ENCODE measurements around the gene TCN1.
"Not testable (repeated sequence)": the region's sequence is repeated elsewhere in the genome, so short reads cannot be mapped to it uniquely, and the experiment has no call there.

TCN1 gene, protein sequence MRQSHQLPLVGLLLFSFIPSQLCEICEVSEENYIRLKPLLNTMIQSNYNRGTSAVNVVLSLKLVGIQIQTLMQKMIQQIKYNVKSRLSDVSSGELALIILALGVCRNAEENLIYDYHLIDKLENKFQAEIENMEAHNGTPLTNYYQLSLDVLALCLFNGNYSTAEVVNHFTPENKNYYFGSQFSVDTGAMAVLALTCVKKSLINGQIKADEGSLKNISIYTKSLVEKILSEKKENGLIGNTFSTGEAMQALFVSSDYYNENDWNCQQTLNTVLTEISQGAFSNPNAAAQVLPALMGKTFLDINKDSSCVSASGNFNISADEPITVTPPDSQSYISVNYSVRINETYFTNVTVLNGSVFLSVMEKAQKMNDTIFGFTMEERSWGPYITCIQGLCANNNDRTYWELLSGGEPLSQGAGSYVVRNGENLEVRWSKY

DNA sequence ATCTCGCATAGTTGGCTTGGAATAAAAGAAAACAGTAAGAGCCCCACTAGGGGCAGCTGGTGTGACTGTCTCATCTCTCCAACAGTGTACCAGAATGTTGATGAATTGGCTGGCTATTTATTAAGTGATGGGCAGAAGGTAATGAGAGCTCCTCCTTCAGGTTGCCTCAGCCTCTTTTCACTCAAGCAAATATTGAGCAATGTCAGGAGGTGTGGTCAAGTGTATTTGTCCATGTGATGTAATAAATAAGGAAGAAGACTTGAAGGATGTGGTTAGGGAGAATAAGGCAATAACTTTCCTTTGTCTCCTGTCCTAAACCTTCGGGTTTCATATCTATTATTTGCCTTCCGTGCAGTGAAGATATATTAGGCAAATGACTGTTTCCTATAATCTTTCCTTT, at the start of gene TCN1:
Gene TCN1 (minus strand): TSS at position 91 of the 400 bp plus-strand sequence. CDS start 17 bp downstream, at position 74.
- no peak for DNase-seq

DNA sequence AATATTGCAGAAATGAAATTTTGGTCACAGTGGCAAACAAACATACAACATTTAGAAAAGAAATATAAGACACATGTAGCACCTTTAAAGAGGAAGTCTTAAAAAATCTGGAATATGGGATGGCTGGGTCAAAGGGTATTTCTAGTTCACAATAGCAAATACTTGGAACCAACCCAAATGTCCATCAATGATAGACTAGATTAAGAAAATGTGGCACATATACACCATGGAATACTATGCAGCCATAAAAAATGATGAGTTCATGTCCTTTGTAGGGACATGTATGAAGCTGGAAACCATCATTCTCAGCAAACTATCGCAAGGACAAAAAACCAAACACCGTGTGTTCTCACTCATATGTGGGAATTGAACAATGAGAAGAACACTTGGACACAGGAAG, 37.3 kb upstream of the TCN1 start:
- DNase-seq: not testable (repeated sequence)

DNA sequence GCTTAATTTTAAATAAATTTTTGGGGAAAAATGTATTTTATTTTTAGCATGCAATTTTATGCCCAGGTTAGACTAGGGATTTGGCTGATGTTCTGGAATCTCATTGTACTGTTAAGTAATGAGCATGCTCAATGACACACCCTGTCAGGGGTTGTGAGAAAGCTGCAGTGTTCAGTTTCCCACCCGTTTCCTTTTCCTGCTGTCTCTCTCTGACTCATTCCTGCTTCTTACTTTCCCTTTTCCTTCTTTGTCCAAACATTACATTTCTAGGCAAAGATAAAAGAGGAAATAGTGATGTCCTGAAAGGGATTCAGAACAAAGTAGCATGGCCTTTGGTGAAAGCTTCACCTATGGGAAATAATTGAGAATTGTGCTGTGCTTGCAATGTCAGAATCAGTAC, 35.0 kb upstream of the TCN1 start:
- DNase-seq: no peak

DNA sequence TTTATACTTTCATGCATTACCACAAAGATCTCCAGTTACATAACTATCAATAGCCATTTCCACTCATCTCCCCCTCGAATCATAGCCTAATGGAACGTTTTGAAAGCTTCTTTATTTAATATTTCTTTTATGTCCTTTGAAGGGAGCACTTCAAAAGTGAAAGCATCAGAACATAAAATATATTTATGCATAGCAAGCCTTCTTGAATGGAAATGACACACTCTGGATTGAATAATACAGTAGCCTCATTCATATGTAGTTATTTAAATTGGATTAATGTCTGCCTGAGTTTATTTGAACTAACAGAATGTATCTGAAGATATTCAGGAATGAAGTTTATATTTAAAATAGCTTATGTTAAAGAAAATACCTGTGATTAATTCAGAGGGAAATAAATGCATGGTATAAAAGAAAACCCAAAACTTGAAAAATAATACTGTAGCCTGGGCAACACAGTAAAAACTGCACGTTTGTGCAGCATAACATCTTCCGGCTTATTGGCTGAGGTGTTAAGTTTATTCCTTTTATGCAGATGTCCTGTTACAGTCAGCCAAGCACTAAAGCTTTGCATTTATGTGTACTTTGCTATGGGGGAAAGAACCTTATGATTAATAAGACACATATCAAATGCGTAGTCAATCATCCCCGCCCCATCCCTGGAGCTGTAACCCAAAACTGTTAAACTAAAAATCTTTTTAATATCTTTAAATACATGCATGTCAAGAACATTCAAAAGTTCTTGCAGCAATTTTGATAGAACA, 34.3 kb upstream of the TCN1 start:
- no peak for DNase-seq

DNA sequence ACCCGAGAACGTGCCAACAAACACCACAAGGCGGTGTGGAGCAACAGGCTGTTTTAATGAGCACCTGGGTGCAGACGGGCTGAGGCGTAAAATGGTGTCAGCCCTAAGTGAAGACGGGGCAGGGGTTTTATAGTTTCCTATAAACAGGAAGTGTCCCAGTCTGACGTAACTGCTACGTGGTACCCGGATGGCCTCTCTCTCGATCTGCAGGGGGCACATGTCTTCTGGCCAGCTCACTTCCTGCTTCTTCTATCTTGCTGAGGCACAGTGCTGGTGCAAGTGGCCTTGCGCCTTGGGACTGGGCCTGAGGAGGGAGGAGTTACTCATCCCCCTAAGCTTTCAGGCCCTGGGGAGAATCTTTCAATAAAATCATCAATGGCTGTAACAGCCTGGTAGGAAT, 33.2 kb upstream of the TCN1 start:
- DNase-seq: no peak

DNA sequence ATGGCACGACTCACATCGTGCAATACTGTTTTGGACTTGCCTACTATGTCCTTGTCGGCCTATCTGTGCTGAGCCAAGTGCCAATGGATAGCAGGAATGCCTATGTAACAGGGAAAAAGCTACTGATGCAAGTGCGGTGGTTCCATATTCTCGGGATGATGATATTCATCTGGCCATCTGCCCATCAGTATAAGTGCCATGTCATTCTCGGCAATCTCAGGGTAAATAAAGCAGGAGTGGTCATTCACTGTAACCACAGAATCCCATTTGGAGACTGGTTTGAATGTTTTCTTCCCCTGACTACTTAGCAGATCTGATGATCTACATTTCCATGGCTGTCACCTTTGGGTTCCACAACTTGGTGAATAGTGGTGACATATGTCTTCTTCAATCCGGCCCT, 32.4 kb upstream of the TCN1 start:
- DNase-seq: no peak

DNA sequence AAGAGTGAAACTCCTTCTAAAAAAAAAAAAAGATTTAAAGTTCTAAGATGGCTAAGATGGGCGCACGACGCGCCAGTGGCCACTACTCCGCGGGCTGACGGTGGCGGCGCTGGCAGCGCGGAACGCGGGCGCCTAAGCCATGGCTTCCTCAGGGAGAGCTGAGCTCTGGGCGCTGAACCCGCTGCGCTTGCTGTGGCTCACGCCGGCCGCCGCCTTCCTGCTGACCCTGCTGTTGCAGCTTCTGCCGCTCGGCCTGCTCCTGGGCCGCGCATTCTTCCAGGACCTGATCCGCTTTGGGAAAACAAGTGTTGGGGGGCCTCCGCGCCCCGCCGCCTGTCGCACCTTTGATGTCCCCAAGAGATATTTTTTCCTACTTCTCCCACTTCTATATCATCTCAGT, 31.8 kb upstream of the TCN1 start:
- DNase-seq: no peak

DNA sequence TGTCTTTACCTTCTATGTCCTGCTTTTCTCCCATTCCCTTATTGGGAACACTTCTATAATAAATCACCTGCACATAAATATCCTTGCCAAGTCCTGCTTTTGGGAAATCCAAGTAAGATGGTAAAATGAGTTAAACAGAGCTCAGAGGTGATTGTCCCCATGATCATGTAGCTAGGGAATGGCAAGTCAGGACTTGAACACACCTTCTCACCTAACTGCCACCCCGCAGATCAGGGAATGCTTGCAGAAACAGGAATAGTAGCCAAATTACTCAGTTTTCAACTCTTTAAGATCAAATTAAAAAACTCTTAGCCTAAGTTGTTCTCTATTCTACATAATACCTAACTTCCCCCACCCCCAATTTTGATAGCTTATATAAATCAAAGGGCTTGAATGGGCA, 28.3 kb upstream of the TCN1 start:
- no peak for DNase-seq

DNA sequence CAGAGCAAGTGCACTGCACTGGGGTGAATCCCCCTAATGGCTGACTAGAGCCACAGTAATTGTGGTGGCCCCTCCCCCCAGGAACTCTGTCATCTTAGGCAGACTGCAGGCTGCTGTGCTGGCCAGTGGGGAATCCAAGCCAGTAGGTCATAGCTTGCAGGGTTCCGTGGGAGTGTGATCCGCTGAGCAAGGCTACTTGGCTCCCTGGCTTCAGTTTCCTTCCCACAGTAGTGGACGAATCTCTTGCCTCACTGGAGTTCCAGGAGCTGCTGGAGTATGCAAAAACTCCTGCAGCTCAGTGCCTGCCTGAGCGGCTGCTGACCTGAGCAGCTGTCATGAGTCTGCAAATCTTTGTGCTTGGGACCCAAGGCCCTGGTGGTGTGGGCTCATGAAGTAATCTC, 25.5 kb upstream of the TCN1 start:
- no peak for DNase-seq

DNA sequence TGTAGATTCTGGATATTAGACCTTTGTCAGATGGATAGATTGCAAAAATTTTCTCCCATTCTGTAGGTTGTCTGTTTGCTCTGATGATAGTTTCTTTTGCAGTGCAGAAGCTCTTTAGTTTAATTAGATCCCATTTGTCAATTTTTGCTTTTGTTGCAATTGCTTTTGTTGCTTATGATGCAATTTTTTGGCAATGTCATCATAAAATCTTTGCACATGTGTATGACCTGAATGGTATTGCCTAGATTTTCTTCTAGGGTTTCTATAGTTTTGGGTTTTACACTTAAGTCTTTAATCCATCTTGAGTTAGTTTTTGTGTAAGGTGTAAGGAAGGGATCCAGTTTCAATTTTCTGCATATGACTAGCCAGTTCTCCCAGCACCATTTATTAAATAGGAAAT, 20.9 kb upstream of the TCN1 start:
- not testable (repeated sequence) for DNase-seq

DNA sequence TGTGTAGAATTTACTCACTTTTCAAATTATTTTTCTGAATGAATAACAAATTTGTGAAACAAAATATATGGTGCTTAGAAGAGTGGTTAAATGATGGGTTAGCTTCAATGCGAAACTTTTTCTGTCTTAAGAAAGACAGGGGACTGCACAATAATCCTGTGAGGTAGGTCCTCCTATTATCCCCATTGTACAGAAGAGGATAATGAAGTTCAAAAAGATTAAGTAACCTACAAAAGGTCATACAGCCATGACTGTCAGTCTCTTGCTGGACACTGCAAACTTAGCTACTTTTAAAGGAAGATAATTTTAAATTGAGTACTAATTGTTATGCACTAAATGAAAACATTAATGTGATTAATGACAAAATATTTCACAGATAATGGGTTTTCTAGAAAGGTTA, 17.3 kb upstream of the TCN1 start:
- DNase-seq: no peak

DNA sequence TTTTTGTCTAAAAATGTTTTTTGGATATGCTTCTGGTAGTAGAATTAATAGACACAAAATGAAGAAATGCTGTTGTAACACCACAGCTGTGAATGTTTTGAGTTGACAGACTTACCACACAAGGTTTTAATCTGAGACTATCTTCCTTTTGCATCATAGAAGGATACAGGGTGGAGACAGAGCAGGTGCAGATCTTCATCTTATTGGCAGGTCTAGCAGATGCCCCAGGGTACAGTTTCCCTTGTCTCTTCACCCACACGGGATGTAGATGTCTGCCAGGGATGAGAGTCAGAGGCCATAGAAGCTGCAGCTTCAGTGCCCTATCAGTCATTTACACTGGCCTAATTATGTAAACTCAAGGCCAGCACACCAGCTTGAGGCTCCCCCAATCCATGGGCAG, 13.3 kb upstream of the TCN1 start:
- DNase-seq: no peak

DNA sequence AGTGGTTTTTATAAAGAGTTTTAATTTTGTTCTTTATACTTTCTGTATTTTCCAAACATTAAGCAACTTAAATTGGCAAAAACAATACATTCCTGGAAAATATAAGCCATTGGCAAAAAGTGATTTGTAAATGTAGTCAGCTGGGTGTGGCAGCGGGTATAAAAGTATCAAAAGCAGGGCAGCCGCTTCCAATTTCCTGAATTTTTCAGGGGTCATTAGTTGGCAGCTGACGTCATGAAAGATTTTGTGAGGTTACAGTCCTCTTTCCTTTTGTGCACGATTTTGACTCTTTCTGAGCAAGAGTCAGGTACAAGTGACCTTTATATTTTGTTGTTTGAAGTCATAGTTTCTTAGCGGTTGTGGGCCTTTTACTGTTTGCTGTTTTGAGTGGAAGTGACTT, 12.3 kb upstream of the TCN1 start, which contains the start of gene OOSP3:
Gene OOSP3 (plus strand): TSS at position 208 of the 400 bp plus-strand sequence. CDS start 27 bp downstream, at position 235.
- DNase-seq: no peak

DNA sequence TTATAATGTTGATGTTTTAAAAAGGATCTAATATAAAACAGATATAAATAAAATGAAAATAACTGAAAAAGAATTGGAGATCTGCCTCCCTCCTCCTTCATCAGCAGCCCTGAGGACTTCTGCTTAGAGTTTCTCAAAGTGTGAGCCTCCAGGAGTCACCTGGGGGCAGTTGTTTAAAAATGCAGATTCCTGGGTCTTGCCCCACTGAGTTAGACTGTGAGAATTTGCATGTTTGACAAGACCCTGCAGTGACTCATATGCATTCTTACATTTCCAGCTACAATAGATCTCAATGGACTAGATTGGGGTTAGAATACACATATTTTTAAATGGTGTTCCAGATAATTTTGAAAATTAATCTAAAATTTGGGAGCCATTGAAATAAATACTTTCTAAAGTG, 11.5 kb upstream of the TCN1 start:
- no peak for DNase-seq

DNA sequence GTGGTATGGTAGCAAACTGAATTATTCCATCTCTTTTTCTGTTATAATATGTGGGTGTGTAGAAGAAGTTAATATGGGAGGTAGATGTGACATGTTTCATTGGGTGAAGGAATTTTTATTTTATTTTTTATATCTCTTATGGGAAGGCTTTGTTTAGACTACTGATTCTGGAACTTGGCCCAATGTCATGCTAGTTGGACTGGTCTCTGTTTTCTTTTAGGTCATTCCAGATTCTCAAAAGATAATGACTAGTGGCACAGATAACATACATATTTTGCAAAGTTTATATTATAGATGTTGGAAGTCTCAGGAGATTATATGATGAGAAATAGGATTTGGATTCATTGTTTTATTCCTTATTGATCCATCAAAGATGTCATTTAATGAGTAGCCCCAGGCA, 11.0 kb upstream of the TCN1 start:
- DNase-seq: no peak

DNA sequence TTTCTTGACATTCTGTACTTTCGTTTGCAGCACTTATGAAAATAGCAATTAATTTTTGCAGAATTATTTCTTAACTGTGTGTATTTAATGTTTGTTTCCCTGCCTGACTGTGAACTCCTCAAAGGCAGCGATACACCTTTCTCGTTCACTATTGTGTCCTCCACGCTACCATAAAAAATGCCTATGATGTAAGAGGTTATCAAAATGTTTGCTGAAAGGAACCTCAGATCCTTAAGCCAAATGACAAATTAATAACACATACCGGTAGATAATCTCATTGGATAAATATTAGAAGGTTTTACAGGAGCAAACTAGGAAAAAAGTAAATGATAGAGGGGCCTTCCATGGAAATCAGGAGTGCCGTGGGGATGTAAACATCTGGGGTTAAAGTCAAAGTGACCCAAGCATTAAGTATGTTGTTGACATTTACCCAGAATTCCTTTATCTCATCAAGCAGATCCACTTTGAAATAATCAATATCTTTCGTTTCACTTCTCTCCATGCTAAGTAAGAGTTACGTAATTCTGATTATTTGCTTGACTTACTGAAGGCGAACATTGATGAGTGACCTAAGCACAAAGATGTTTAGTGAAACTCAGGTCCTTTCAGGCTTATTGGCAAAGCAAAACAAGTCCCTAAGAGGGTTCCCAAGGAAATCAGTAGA, 9.7 kb upstream of the TCN1 start:
- no peak for DNase-seq

DNA sequence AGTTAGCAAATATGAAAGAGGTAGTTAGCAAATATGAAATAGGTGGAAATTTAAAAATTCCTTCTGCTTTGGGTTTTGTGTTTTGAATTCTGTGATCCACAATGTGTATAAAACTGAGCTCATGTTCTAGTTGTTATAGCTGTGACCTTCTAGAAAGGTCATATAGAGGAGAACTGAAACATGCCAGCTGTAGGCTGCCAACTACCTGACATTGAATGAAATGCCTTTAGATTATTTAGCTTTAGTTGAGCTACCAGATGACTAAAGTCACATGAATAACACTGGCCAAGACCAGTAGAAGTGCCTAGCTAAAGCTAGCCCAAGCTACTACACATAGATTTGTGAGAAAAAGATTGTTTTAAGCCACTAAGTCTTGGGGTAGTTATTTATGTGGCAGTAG, 5.8 kb upstream of the TCN1 start:
- DNase-seq: no peak

DNA sequence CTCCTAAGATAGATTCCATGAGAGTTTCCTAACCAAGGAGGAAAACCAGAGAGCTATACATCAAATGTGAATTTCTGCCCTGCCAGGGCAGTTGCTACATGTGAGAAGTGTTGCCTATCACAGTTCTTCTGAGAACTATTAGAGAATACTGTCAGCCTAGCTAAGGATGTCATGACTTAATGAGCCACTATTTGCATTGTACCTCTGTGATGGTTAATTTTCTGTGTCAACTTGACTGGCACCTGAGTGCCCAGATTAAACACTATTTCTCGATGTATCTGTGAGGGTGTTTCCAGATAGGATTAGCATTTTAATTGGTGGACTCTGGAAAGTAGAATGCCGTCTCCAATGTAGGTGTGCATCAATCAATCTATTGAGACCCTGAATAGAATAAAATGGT, 1.7 kb upstream of the TCN1 start:
- no peak for DNase-seq

DNA sequence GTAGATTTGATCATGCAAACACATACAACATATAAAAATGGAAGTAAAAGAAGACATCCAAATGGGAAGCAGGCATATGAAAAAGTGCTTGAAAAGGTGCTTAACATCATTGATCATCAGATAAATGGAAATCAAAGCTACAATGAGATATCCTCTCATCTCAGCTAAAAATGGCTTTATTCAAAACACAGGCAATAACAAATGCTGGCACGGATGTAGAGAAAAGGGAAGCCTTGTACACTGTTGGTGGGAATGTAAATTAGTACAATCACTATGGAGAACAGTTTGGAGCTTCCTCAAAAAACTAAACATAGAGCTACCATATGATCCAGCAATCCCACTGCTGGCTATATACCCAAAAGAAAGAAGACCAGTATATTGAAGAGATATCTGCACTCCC, 549 bp upstream of the TCN1 start:
- DNase-seq: no peak

DNA sequence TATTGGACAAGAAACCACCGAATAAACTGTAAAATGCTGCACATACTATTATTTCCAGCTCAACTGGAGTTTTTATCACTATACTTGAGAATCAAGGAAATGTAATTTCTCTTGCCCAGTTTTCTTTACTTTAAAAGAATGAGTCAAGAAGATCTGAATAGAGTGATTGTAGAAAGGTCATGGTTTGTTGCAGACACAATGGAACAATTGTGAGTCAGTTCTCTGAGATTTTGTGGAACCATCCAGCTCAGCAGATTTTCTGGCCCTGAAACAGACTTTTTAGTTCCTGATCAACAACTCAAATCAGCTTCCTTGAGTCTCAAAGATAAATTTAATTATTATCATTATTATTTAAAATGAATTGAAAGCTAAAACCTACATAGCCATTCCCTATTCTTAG, 1.3 kb downstream of the TCN1 start:
- no peak for DNase-seq

DNA sequence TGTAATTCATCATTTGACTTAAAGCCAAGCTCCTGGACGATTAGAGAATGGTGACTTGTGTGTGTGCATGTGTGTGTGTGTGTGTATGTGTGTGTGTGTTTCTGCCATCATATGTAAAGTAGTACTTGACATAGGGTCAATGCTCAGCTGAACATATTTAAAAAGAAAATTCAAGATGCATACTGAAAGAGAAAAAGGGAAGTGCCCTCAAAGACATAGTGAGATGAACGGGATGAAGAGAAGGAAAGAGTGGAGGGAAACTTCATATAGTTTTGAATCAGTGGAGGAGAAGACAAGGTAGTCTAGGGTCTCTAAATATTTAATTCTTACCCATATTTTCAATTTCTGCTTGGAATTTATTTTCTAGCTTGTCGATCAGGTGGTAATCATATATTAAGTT, 4.0 kb downstream of the TCN1 start:
- no peak for DNase-seq

DNA sequence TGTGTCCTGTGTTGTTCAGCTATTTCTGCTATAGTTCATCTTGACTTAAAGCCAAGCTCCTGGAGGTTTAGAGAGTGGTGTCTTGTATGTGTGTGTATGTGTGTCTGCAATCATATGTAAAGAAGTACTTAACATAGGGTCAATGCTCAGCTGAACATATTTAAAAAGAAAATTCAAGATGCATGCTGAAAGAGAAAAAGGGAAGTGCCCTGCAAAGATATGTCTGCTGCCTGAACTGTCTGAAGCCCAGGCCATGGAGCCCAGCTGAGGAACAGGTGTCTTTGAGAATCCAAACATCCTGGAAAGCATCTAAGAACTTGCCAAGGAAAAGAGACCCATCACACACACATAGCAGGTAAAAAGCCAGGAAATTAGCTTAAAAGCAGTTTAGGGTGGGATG, 6.6 kb downstream of the TCN1 start:
- DNase-seq: no peak
